ENCODE measurements around the gene ALS2CL. TPM values are rescaled to one million over a fixed set of nuclear protein-coding genes. Genes with fewer than 3 reads are reported as not detected.

The ALS2CL gene
- total and polyA plus RNA-seq, 8 donors, result 7.8 to 61.1 (median 14.2) TPM

DNA sequence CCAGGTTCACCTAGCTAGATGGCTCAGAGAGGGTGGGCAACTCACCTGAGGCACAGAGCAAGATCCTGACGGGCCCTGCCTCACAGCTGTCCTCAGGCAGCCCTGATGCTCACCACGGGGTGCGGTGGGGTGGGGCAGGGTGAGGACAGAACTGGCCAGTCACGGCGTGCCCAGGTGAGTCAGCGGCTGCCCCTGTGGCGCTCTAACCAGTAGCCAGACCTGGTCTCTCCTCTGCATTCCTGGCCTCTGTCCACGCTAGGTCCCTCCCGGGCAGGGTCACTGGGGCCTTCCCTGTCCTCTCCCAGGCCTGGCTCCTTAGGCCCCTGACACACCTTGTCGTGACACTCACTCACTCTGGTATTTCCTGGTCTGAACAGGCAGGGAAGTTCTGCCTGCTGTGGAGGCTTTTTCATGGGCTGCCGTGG, 901 bp downstream of the ALS2CL start:
- intact Hi-C loops (cut with DNase I), result no loop called here
- whole genome bisulfite sequencing, 2 donors, result 5 to 10% methylated on average over 11 of the region's 11 CpGs
- no peak for FAIRE-seq
- H3K4me3 ChIP-seq, result peak overlapping the region; percentile 54 to 70 (median 59)
- TF ChIP-seq, protein P1, sequence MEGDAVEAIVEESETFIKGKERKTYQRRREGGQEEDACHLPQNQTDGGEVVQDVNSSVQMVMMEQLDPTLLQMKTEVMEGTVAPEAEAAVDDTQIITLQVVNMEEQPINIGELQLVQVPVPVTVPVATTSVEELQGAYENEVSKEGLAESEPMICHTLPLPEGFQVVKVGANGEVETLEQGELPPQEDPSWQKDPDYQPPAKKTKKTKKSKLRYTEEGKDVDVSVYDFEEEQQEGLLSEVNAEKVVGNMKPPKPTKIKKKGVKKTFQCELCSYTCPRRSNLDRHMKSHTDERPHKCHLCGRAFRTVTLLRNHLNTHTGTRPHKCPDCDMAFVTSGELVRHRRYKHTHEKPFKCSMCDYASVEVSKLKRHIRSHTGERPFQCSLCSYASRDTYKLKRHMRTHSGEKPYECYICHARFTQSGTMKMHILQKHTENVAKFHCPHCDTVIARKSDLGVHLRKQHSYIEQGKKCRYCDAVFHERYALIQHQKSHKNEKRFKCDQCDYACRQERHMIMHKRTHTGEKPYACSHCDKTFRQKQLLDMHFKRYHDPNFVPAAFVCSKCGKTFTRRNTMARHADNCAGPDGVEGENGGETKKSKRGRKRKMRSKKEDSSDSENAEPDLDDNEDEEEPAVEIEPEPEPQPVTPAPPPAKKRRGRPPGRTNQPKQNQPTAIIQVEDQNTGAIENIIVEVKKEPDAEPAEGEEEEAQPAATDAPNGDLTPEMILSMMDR (IDR thresholded peaks at IDR 0.05), result no peak
- peak overlapping the region; percentile 73 to 79 (median 76) for H3K27ac ChIP-seq
- DNase-seq, result peak; percentile 78 to 92 (median 86)
- peak; percentile 66 to 73 (median 72) for ATAC-seq
- no peaks in the 10 kb centered on the region for H3K9me3 ChIP-seq
- H3K4me1 ChIP-seq, result peaks cover 0 to 11% (median 10%) of the 10 kb centered on the region in 3 donors
- H3K36me3 ChIP-seq, result no peaks in the 10 kb centered on the region
- no peaks in the 10 kb centered on the region for H3K27me3 ChIP-seq

DNA sequence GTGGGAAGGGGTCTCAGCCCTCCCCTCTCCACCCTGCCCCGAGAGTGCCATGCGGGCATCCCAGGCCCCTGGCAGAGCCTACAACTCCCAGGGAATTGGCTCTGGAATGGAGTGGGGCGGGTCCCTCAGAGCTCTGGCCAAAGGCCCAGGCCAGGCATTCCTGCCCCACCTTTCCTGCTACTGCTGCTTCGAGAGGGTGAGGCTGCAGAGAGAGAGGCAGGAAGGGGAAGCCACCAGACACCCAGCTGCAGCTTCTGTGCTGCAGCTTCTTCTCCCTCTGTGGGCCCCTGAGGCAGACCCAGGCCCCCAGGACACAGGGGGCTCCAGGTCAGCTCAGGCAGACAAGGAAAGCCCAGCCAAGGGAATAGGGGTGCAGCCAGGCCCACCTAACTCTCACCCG, 2.7 kb downstream of the ALS2CL start:
- H3K9me3 ChIP-seq, result no peaks in the 10 kb centered on the region
- peak in 3 of 6 donors; percentile 29 to 59 (median 39) for DNase-seq
- 59 to 81% methylated on average over 4 to 5 of the region's 5 CpGs for WGBS, 2 donors
- TF ChIP-seq, protein P1 (IDR thresholded peaks at IDR 0.05), result no peak
- peaks cover 0 to 11% (median 3%) of the 10 kb centered on the region in 3 donors for H3K4me1 ChIP-seq
- no peaks in the 10 kb centered on the region for H3K36me3 ChIP-seq
- H3K27ac ChIP-seq, result no peak overlapping the region
- no peaks in the 10 kb centered on the region for H3K27me3 ChIP-seq
- ATAC-seq, result no peak
- intact Hi-C loops (cut with DNase I), result no loop called here
- FAIRE-seq, result no peak
- no peak overlapping the region for H3K4me3 ChIP-seq

DNA sequence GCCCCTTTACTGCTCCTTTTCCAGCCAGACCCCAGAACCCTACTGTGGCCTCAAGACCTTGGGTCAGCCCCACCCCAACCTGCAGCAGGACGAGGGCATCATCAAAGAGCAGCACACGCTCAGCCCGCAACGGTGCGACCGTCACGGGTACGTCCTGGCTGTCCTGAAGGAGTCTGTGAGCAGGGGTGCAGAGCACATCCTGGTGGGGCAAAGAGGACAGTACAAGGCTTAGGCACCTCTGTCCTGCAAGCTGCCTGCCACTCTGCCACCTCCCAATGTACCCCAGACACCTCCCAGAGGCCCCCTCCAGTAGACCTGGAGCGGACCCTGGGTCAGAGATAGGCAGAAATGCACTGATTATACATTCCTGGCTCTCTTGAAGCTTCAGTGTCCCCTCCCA, 8.0 kb downstream of the ALS2CL start:
- Histone ChIP-seq H3K27ac (no peak overlapping the region), H3K9me3 (no peaks in the 10 kb centered on the region), H3K27me3 (no peaks in the 10 kb centered on the region), H3K4me3 (no peak overlapping the region), H3K36me3 (peaks cover 0 to 7% (median 0%) of the 10 kb centered on the region in 3 donors), H3K4me1 (no peaks in the 10 kb centered on the region)
- FAIRE-seq, result no peak
- intact Hi-C loops (cut with DNase I), result no loop called here
- WGBS, 2 donors, result 93 to 95% methylated on average over 9 of the region's 9 CpGs
- TF ChIP-seq, protein P1 (IDR thresholded peaks at IDR 0.05), result no peak
- no peak for DNase-seq
- no peak for ATAC-seq

DNA sequence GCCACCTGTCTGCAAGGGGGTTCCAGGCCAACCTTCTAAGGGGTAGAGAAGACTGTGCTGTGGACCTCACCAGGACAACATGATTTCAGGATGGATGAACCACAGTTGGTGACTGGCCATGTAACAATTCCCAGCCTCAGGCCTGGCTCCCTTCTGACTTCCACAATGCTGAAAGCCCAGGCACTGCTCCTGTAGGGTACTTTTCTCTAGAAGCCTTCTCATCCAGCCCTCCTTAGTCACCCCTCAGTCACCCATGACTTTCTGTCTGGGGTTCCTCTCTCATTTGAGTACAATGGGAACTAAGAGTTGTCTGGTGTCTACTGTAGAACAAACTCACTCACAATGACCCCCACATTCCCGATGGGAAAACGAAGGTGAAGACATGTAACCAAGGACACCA, 8.6 kb downstream of the ALS2CL start:
- FAIRE-seq (no peak), DNase-seq (no peak), ATAC-seq (no peak)
- H3K4me3 ChIP-seq, result no peak overlapping the region
- H3K9me3 ChIP-seq, result no peaks in the 10 kb centered on the region
- 84 to 86% methylated on average over 2 of the region's 2 CpGs for WGBS, 2 donors
- H3K27ac ChIP-seq, result no peak overlapping the region
- H3K4me1 ChIP-seq, result no peaks in the 10 kb centered on the region
- H3K36me3 ChIP-seq, result peaks cover 0 to 7% (median 0%) of the 10 kb centered on the region in 3 donors
- TF ChIP-seq, protein P1 (IDR thresholded peaks at IDR 0.05), result no peak
- no peaks in the 10 kb centered on the region for H3K27me3 ChIP-seq
- intact Hi-C loops (cut with DNase I), result no loop called here

DNA sequence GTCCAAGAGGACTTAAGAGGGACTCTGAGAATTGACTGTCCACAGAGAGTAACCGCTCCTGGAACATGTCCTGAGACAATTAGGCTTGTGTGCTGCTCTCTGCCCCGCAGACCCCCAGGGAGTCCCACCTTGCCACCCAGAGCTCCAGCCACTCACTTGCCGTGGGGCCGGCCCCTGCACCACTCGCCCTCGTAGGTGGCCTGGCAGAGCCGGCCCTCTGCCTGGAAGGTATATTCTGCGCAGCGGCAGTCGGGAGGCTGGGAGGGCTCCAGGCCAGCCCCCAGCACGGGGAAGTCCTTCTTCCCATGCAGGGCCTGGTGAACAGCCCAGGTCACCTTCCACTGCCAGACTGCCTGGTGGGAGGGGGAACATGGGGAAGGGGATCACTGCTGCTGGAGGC, 10.5 kb downstream of the ALS2CL start:
- TF ChIP-seq, protein P1 (IDR thresholded peaks at IDR 0.05), result no peak
- WGBS, 2 donors, result 84 to 85% methylated on average over 7 to 11 of the region's 11 CpGs
- FAIRE-seq, result no peak
- H3K4me1 ChIP-seq, result no peaks in the 10 kb centered on the region
- ATAC-seq, result no peak
- no peak overlapping the region for H3K4me3 ChIP-seq
- H3K27ac ChIP-seq, result no peak overlapping the region
- H3K27me3 ChIP-seq, result no peaks in the 10 kb centered on the region
- intact Hi-C loops (cut with DNase I), result no loop called here
- H3K9me3 ChIP-seq, result no peaks in the 10 kb centered on the region
- peak in 1 of 6 donors; percentile 55 for DNase-seq
- H3K36me3 ChIP-seq, result peaks cover 0 to 7% (median 0%) of the 10 kb centered on the region in 3 donors

Measured in pancreas (tissue), 10 donors.